Smooth muscle cell (in vitro differentiated cells): ENCODE data around the gene LINGO3. TPM values are rescaled to one million over a fixed set of nuclear protein-coding genes. Genes with fewer than 3 reads are reported as not detected.
A peak's percentile ranks its signal among the peaks of the same experiment; 100 is the strongest.

Experiments
- DNase-seq: peaks from one replicate; lab custom pipeline; 2025; ENCODE audit not compliant: unreplicated experiment; lab: John Stamatoyannopoulos, UW
- H2AFZ ChIP-seq: fragments of 200-600 bp; sonication (generic); 2 replicates; pipeline ENCODE4 v1.6.0; 2016; ENCODE audit warnings: antibody characterized with exemption, low read depth, mild to moderate bottlenecking
- H3F3A ChIP-seq: fragments of 200-600 bp; sonication (generic); 2 replicates; pipeline ENCODE4 v1.6.0; 2017; ENCODE audit warnings: antibody characterized with exemption, low read depth
- H3K27ac ChIP-seq: fragments of 200-600 bp; sonication (generic); 2 replicates; pipeline ENCODE4 v1.5.1; 2016; ENCODE audit warnings: low read depth, mild to moderate bottlenecking
- H3K27me3 ChIP-seq: fragments of 200-600 bp; sonication (generic); 2 replicates; pipeline ENCODE4 v1.6.1; 2016; ENCODE audit warnings: low read depth, mild to moderate bottlenecking
- H3K36me3 ChIP-seq: fragments of 200-600 bp; sonication (generic); 2 replicates; pipeline ENCODE4 v1.5.1; 2016; ENCODE audit warnings: low read depth
- H3K4me1 ChIP-seq: fragments of 200-600 bp; sonication (generic); 2 replicates; pipeline ENCODE4 v1.5.1; 2016; ENCODE audit warnings: low read depth
- H3K4me2 ChIP-seq: fragments of 200-600 bp; sonication (generic); 2 replicates; pipeline ENCODE4 v1.6.0; 2016; ENCODE audit warnings: mild to moderate bottlenecking
- H3K4me3 ChIP-seq: fragments of 200-600 bp; sonication (generic); 2 replicates; pipeline ENCODE4 v1.5.1; 2016; ENCODE audit warnings: mild to moderate bottlenecking
- H3K79me2 ChIP-seq: fragments of 200-600 bp; sonication (generic); 2 replicates; pipeline ENCODE4 v1.6.0; 2016; ENCODE audit warnings: low read depth, mild to moderate bottlenecking
- H3K9ac ChIP-seq: fragments of 200-600 bp; sonication (generic); 2 replicates; pipeline ENCODE4 v1.6.0; 2016; ENCODE audit warnings: low read depth
- H3K9me3 ChIP-seq: fragments of 200-600 bp; sonication (generic); replicated peaks from 2 replicates; pipeline ENCODE4 v1.5.1; 2016; ENCODE audit warnings: low read depth
- H4K20me1 ChIP-seq: fragments of 200-600 bp; sonication (generic); 2 replicates; pipeline ENCODE4 v1.6.0; 2016; ENCODE audit warnings: low read depth
- WGBS: methylation state at CpG from one replicate; pipeline ENCODE4 v1.1.7; 2016; ENCODE audit warnings: low lambda C conversion rate; 5-methylcytosine and 5-hydroxymethylcytosine counted together
- polyA plus RNA-seq: library from polyadenylated mRNA; unstranded; fragments of >200 nt; fragmentation: Nextera tagmentation; extraction: Ambion mirVana; gene quantifications from 2 replicates; pipeline ENCODE4 v1.2.1, GENCODE V29; 2016
- total RNA-seq: library from RNA; depleted of rRNA; stranded (reverse); fragments of >200 nt; gene quantifications from 2 replicates; pipeline ENCODE4 v1.2.3, GENCODE V29; 2014
- TF ChIP-seq, protein P1 (sequence below): fragments of 200-600 bp; sonication (generic); IDR thresholded peaks from 2 replicates; pipeline ENCODE4 v1.5.1; 2017; ENCODE audit warnings: borderline replicate concordance, mild to moderate bottlenecking, antibody characterized with exemption; ENCODE audit not compliant: insufficient read depth, poor library complexity, severe bottlenecking

Gene LINGO3
- total and polyA plus RNA-seq, 2 experiments from 2014 or later, result 0.31 TPM; not detected in 1

DNA sequence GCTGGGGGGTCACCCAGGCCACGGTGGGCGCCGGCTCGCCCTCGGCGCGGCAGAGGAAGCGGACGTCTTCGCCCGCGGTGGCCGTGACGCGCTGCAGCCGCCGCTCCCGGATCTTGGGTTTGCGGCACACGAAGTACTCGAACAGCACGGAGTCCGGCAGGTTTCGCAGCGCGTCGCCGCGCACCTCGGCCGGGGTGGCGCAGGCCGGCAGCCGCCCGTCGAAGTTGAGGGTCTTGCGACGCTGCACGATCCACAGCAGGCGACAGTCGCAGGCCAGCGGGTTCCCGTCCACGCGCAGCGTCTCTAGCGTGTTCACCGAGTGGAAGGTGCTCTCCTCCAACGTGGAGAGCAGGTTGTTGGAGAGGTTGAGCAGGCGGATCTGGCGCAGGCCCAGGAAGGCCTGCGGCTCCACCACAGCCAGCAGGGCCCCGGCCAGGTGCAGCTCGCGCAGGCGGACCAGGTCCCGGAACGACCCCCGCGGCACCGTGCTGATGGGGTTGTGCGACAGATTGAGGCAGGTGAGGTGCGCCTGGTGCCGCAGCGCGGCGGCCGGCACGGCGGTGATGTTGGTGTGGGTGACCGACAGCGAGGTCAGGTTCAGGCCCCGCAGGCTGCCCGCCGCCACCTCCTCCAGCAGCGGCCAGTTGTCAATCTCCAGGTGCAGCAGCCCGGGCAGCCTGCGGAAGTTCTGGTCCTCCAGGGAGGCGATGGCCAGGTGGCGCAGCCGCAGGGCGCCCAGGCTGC, 17.3 kb downstream of the LINGO3 start:
- Histone ChIP-seq H3K36me3 (no peaks in the 10 kb centered on the region), H3K79me2 (no peaks in the 10 kb centered on the region), H3F3A (no peaks in the 10 kb centered on the region), H4K20me1 (peaks cover 58% of the 10 kb centered on the region), H3K27me3 (peaks cover 77% of the 10 kb centered on the region), H3K9ac (no peak overlapping the region), H3K9me3 (no peaks in the 10 kb centered on the region), H3K4me1 (peaks cover 10% of the 10 kb centered on the region), H3K27ac (no peak overlapping the region), H3K4me3 (peak overlapping the region; percentile 21), H2AFZ (no peak overlapping the region), H3K4me2 (peak overlapping the region; percentile 82)
- DNase-seq, result no peak
- 11% methylated on average over 79 of the region's 82 CpGs for WGBS
- TF ChIP-seq, protein P1, sequence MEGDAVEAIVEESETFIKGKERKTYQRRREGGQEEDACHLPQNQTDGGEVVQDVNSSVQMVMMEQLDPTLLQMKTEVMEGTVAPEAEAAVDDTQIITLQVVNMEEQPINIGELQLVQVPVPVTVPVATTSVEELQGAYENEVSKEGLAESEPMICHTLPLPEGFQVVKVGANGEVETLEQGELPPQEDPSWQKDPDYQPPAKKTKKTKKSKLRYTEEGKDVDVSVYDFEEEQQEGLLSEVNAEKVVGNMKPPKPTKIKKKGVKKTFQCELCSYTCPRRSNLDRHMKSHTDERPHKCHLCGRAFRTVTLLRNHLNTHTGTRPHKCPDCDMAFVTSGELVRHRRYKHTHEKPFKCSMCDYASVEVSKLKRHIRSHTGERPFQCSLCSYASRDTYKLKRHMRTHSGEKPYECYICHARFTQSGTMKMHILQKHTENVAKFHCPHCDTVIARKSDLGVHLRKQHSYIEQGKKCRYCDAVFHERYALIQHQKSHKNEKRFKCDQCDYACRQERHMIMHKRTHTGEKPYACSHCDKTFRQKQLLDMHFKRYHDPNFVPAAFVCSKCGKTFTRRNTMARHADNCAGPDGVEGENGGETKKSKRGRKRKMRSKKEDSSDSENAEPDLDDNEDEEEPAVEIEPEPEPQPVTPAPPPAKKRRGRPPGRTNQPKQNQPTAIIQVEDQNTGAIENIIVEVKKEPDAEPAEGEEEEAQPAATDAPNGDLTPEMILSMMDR, result no peak

DNA sequence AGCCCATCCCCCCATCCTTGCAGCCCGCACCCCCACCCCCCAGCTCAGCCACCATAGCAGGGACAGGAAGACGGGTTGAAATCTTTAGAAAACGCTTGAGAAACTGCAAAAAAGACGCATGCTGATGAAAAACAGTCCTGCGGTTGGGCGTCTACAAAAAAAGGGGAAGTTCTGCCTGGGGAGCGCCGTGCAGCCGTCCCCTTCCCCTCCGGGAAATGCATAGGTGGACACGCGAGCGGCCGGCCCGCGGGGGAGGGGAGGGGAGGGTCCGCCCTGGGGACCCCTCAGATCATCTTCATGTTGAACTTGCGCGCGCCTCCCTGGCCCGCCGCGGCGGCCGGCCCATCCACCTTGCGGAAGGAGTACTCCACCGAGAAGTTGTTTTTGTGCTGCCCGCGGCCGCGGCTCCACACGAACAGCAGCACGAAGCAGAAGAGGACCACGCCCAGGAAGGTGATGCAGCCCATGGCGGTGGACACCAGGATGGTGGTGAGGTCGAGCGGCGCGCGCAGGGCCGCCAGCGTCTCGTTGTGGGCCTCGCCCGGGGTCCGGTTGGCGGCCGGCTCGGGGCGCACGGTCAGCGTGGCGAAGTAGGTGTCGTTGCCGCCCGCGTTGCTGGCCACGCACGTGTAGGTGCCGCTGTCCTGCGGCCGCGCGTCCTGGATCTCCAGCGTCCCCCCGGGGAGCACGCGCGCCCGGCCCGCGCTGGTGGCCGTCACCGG, 18.1 kb downstream of the LINGO3 start:
- DNase-seq, result no peak
- no peak overlapping the region for H2AFZ ChIP-seq

DNA sequence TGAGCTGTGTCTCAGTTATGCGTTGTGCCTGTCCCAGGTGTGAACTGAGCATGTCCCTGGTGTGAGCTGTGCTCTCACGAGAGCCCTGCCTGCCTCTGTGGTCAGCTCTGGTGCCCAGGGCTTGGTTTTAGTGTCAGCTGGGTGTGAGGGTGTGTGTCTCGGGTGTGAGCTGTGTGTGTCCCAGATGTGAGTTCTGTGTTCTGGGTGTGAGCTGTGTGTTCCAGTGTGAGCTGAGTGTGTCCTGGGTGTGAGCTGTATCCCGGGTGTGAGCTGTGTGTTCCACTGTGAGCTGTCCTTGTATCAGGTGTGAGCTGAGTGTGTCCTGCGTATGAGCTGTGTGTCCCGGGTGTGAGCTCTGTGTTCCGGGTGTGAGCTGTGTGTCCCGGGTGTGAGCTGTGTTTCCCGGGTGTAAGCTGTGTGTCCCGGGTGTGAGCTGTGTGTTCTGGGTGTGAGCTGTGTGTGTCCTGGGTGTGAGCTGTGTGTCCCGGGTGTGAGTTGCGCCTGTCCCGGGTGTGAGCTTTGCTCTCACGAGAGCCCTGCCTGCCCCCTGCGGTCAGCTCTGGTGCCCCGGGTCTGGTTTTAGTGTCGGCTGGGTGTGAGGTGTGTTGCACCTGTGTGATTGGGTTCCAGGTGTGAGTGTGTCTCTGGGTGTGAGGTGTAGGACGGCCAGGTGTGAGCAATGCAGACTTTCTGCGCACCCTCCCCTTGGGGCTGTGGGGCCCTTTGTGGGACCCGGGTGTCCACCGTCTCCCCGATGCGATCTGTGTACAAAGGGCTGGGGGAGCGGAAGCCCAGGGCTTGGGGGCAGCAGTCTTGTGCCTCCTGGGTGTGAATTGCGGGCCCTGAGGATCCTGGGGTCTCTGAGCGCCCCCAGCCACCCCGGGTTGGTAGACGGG, 18.9 kb downstream of the LINGO3 start:
- no peaks in the 10 kb centered on the region for H3F3A ChIP-seq
- H3K9ac ChIP-seq, result no peak overlapping the region
- TF ChIP-seq, protein P1, result no peak
- peaks cover 10% of the 10 kb centered on the region for H3K4me1 ChIP-seq
- H3K4me2 ChIP-seq, result no peak overlapping the region
- no peak overlapping the region for H2AFZ ChIP-seq
- H3K9me3 ChIP-seq, result no peaks in the 10 kb centered on the region
- WGBS, result 91% methylated on average over 24 of the region's 28 CpGs
- H3K27me3 ChIP-seq, result peaks cover 76% of the 10 kb centered on the region
- no peak overlapping the region for H3K4me3 ChIP-seq
- no peak overlapping the region for H3K27ac ChIP-seq
- H3K36me3 ChIP-seq, result no peaks in the 10 kb centered on the region
- H3K79me2 ChIP-seq, result no peaks in the 10 kb centered on the region
- H4K20me1 ChIP-seq, result peaks cover 58% of the 10 kb centered on the region
- DNase-seq, result no peak

More for the DNA sequence above, 18.1 kb downstream of the LINGO3 start:
- H3K4me1 ChIP-seq, result peaks cover 10% of the 10 kb centered on the region
- H3K27me3 ChIP-seq, result peaks cover 77% of the 10 kb centered on the region
- H3K79me2 ChIP-seq, result no peaks in the 10 kb centered on the region
- TF ChIP-seq, protein P1, result no peak
- peaks cover 58% of the 10 kb centered on the region for H4K20me1 ChIP-seq
- no peaks in the 10 kb centered on the region for H3K9me3 ChIP-seq
- H3K36me3 ChIP-seq, result no peaks in the 10 kb centered on the region
- H3K27ac ChIP-seq, result no peak overlapping the region
- H3K4me2 ChIP-seq, result peak overlapping the region; percentile 82
- H3K4me3 ChIP-seq, result peak overlapping the region; percentile 21
- 10% methylated on average over 56 of the region's 74 CpGs for WGBS
- H3F3A ChIP-seq, result no peaks in the 10 kb centered on the region
- H3K9ac ChIP-seq, result no peak overlapping the region
